GM21447 (cell line): ENCODE data around the gene ZNF394.
"Not testable (repeated sequence)": the region's sequence is repeated elsewhere in the genome, so short reads cannot be mapped to it uniquely, and the experiment has no call there.

Source experiments
- ATAC-seq: cut with Tn5 transposase; IDR thresholded peaks from one replicate; pipeline ENCODE4 v1.9.1; 2021; ENCODE audit not compliant: unreplicated experiment

ZNF394 gene

GRCh38 chr7:99499721-99500636, at the start of gene ZNF394:
Gene ZNF394 (minus strand): TSS chr7:99500281. CDS start chr7:99500093, 188 bp downstream.
- ATAC-seq, result peak; percentile 44

DNA sequence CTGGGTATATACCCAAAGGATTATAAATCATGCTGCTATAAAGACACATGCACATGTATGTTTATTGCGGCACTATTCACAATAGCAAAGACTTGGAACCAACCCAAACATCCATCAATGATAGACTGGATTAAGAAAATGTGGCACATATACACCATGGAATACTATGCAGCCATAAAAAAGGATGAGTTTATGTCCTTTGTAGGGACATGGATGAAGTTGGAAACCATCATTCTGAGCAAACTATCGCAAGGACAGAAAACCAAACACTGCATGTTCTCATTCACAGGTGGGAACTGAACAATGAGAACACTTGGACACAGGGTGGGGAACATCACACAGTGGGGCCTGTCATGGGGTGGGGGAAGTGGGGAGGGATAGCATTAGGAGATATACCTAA, 49.5 kb upstream of the ZNF394 start:
- ATAC-seq, result not testable (repeated sequence)

GRCh38 chr7:99545308-99545707, 45.2 kb upstream of the ZNF394 start:
- not testable (repeated sequence) for ATAC-seq

GRCh38 chr7:99543916-99544315, 43.8 kb upstream of the ZNF394 start:
- ATAC-seq, result no peak

- no peak for ATAC-seq
These were observed 43.1 kb upstream of the ZNF394 start for GRCh38 chr7:99543081-99543671.

- ATAC-seq, result no peak
These were observed 41.1 kb upstream of the ZNF394 start for GRCh38 chr7:99541212-99541611.

GRCh38 chr7:99540542-99540941, 40.5 kb upstream of the ZNF394 start:
- no peak for ATAC-seq

DNA sequence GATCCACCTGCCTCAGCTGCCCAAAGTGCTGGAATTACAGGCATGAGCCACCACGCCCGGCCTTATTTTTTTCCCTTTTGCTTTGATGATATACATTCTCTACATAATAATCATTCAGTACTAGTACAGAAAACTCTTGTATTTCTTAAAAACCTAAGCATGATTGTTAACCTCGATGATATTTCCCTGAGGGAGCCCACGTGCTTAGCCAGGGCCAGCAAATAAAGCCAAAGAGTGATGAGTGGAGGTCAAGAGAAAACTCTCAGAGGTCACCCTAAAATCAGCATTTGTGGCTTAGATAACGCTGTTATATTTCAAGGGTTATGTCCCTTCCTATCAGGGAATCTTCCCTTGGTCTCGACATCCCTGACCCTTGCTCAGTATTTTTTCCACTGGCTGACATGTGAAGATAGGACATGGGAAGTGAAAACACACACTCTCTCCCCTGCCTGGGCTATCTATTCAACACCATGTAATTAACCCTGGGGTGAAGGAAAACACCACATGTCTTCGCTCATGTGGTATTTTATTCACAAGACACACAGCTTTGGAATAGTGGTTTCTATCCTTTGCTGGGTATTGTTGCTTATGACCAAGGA, 39.2 kb upstream of the ZNF394 start:
- ATAC-seq, result no peak

- no peak for ATAC-seq
These were observed 35.6 kb upstream of the ZNF394 start for GRCh38 chr7:99535667-99536066.

DNA sequence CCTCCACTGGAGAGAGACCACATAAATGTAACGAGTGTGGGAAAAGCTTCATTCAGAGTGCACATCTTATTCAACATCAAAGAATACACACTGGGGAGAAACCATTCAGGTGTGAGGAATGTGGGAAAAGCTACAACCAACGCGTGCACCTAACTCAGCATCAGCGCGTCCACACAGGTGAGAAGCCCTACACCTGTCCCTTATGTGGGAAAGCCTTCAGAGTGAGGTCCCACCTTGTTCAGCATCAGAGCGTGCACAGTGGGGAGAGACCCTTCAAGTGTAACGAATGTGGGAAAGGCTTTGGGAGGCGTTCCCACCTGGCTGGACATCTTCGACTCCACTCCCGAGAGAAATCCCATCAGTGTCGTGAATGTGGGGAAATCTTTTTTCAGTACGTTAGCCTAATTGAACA, 31.3 kb upstream of the ZNF394 start:
- ATAC-seq, result no peak

- ATAC-seq, result no peak
These were observed 25.8 kb upstream of the ZNF394 start for GRCh38 chr7:99525713-99526440.

DNA sequence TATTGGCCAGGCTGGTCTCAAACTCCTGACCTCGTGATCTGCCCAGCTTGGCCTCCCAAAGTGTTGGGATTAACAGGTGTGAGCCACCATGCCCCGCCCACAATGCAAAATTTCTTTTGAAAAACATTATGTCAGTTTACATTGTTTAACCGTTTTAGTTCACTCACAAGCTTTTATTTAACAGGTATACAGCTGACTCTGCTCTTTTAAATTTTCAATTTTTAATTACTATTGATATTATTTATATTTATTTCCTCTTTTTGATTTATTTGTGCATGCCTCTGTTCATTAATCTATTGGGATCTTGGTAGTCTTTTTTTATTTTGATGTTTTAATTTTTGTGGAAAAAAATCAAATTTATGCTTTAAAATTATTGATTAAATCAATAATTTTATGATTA, 21.3 kb upstream of the ZNF394 start:
- no peak for ATAC-seq

DNA sequence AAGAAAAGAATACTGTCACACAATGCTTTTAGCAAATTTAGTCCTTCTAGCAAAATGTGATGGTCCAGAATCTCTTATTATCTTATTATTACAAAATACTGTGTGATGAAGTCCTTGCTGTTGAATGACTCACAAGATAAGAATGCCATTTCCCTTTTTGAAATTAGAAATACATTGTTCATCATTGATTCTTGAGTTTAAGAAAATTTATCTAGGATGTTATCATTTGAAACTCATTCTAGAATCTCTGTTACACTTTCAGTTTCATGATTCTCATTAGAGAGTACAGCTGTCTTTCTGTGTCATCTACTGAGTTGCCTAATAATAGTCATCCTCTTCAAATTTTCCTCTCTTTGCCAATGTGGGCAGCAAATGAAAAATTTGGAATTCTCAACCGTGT, 14.0 kb upstream of the ZNF394 start:
- no peak for ATAC-seq

DNA sequence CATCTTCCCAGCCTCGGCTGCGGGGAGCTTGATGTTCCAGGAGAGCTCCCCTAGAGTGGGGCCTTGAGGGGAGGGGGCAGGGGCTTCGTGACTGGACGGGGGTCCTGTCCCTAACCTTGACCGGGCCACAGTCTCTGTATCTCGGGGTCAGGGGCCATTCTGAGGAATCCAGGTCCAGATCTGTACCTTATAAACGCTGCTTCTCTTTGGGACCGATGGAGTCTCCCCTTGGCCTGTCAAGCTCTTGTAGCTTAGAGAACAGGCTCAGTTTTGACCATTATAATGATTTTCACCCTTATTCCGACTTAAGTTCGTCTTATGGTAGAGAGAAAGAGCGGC, 5.2 kb upstream of the ZNF394 start:
- peak; percentile 5 for ATAC-seq

DNA sequence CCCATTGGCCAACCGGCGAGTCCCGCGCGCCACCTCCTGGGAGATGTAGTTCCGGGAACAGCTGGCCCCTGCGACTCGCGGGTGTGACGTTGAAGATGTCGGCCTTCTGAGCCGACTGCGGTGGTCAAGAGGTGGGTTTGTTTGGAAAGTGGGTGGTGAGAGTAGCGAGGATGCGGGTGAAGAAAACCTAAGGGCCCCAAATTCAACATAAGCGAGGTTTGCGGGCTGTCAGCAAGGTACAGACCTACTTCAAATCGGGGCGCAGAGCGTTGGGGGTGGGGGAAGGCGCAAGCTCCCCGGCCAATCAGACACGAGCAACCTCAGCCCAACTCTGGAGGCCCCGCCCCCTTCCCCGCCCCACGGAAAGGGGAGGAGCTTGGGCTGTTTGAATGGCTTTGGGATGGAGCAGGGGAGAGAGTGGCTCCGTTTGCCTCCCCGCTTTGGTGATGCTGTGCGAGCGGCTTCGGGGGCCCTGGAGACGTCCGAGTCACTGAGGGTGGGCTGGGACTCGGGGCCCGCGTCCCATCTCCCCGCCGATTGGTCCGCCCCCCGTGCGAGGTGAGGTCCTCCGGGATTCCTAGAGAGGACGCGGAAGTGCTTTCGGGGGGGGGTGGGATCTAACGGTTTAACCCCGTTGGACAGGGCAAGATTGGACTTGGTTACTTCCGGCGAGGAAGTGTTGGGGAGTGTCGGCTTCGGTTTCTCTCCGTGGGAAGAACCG, 4.7 kb upstream of the ZNF394 start, which contains the start of gene ZKSCAN5:
ZKSCAN5 (plus strand) TSS at position 60 of the 721 bp plus-strand sequence. CDS start 1,383 bp downstream, outside the sequence.
- peak; percentile 80 for ATAC-seq

DNA sequence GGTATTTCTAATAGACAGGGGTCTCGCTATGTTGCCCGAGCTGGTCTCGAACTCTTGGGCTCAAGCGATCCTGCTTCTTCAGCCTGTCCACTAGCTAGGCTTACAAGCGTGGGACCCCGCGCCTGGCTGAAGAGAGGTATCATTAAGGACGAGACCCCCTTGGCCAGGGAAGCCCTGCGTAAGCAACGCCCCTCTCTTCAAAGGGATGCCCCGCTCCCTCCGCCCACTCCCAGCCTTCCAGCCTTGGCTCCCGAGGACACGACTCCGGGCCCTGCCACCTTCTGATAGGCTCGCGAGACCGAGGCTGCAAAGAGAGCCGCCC, 4.2 kb upstream of the ZNF394 start:
- ATAC-seq, result no peak

GRCh38 chr7:99501236-99501635, 1.2 kb upstream of the ZNF394 start:
- ATAC-seq, result not testable (repeated sequence)

GRCh38 chr7:99500637-99501009, 542 bp upstream of the ZNF394 start:
- ATAC-seq, result no peak

GRCh38 chr7:99499371-99499720, 735 bp downstream of the ZNF394 start:
- no peak for ATAC-seq

GRCh38 chr7:99498546-99498944, 1.5 kb downstream of the ZNF394 start:
- no peak for ATAC-seq
